NCI-H1436 treated with DMSO at 0.1 percent for 48 hours (cell line): ENCODE data around the gene HMGCLL1.

Experiments
- DNase-seq: peaks from one replicate; lab custom pipeline; 2025; lab: John Stamatoyannopoulos, UW

Gene HMGCLL1

DNA sequence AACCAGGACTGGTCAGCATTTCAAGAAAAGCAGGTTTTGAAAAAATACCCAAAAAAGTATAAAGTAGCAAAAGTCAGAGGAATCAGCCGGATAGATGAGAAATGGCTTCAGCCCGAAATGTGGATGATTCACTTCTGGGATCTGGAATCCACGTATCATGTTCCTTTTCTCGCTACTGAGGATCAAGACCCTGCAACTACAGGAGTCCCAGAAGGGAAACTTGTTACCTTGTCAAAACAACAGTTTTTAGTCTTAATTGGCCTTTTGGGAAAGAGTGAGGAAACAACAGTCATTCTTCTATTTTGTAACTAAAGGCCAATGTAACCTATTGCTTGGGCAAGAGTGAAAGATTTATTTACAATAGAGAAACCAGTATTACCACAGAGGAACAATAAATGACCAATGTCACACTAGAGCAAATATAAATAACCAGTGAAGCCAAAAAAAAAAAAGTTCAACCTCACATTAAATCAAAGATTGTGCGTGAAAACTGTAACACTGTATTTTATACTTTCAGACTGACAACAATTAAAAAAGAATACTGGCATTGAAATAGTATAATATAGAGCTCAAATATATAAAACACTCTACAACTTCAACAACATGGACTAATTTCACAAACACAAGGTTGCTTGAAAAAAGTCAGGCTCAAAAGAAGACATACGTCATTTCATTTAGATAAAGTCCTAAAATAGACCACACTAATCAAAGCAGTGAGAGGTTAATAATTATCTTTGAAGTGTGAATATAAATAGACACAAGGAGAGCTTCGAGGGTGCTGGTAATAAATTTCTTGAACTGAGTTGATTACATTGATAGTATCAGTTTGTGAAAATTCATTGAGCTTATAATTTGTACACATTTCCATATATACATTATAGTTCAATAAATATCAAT, 135.5 kb downstream of the HMGCLL1 start:
- DNase-seq: no peak

DNA sequence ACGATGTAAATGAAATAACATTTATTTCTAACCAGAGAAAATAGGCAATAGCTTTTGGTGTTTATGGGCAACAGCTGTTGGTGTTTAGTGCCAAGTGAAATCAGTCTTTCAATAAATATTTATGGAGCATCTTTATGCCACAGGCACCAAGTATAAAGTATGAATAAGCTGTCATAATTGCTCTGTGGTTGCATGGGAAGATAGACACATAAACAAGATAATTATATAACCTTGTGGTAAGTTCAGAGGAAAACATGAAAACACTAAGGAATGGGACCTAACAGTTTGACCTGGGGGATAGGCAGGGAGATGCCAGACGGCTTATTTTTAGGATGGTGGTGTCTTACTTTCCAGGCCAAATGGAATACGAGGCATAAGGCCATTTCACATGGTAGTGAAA, 140.8 kb downstream of the HMGCLL1 start:
- DNase-seq: no peak

DNA sequence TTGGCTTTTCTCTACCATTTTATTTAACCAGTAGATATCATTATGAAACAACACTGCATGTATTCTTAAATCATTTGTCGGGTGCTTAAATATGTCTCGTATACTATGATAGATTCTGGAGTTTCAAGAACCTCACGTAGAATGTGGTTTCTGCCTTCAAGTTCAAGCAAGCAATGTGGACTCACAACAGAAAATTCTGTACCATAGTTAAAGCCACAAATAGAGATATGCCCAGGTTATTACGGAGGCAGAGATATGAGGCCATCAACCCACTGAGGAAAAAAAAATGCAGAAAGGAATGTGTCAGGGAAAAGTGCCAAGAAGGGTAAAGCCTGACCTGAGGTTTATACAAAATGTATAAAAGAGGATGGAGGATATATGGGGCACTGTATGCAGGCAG, 141.9 kb downstream of the HMGCLL1 start:
- DNase-seq: no peak

DNA sequence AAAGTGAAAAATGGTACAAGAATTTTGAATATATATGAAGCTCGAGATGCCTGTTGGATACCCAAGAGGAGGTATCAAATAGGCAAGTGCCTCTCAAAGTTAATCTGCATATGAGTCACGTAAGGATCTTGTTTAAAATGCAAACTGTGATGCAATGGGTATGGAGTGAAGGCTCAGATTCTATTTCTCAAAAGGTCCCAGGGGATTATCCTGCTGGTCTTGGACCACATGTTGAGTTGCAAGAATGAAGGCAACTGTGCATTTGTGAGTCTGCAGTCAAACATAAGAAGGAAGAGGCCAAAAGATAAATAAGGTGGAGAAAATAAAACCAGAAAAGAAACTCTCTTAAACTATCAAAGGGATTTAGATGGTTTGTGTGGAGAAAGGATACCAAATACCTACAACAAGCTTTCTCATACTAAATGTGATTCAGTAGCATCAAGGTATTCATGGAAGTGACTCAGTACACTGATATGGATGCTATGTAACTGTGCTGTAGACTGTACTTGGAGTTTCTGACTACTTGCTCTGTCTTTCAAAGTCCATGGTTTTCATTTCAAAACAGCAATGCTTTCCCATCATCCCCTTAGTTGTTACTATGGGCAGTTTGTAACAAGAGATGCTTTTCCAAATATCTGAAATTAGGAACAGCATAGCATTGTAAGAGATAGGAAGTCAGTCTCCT, 145.4 kb downstream of the HMGCLL1 start:
- DNase-seq: no peak

DNA sequence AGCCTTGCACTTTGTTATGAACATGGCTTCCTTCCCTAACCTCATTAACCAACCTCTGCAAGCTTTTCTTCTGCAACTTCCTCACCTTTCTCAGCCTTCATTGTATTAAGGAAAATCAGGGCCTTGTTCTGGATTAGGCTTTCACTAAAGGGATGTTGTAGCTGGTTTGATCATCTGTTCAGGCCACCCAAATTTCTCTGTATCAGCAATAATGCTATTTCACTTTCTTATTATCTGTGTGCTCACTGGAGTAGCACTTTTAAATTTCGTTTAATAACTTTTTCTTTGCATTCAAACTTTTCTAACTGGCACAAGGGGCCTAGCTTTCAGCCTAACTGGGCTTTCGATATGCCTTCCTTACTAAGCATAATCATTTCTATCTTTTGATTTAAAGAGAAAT, 155.1 kb downstream of the HMGCLL1 start:
- no peak for DNase-seq

DNA sequence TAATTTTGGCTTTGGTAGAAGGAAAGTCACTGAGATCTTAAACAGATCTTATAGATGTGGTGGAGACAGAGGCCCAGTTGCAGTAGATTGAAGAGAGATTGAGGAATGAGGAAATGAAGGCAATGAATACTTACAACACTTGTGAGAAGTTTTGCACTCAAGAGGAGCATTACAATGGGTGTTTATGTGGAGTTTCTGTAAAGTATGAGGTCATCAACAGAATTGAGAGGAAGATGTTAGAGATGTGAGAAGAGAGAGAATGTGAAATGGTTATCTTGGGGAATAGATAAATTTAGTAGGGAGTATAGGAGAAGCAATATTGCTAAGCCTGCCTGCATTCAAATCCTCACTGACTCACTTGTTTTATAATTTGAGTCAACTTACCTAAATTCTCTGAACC, 168.3 kb downstream of the HMGCLL1 start:
- DNase-seq: no peak

DNA sequence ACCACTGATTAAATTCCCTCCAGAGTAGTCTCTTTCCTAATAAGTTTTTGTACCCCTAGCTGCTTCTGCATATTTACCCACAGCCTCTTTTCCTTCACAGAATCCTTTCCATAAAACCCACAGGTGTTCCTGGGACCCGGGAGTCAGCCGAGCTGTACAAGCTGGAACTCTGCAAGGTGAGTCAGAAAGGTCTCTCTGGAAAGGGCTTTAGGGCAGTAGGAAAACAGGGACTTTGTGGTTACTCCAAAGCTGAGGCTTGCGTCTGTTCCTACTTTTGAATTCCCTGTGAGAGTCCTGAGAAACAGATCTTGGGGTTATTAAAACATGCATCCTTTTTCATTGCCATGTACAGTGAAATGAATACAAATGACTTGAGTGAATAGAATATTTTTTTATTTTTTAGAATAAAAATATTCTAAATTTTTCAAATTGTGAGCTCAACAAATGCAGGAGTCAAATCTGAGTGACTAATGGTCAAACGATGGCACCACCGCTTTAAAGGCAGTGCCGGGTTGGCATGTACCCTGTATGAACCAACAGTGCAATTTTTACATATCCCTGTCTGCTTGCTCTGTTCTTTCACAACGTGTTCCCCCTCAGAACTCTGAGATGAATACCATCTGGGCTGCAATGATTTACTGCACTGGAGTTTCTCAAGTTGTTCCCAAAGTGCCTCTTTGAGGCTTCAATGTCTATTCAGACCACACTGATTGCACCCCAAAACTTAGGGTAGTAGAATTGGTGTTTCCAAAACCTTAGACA, 173.3 kb downstream of the HMGCLL1 start:
- no peak for DNase-seq

DNA sequence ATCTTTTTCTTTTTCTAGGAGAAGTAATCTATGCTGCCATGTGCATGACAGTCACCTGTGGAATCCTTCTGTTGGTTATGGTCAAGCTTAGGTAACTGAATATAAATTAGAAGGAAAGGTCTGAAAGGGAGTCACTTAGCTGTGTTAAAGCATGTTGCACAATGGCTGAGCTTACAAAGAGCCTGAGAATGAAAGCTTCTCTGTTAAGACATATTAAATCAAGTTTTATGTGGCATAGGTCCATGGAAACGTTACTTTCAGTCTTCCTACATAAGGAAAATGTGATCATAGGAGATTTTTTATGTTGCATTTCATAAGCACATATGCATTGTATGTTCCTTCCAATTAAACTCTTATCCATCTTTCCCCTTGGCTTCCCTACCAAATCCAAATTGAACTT, 179.6 kb downstream of the HMGCLL1 start:
- no peak for DNase-seq

DNA sequence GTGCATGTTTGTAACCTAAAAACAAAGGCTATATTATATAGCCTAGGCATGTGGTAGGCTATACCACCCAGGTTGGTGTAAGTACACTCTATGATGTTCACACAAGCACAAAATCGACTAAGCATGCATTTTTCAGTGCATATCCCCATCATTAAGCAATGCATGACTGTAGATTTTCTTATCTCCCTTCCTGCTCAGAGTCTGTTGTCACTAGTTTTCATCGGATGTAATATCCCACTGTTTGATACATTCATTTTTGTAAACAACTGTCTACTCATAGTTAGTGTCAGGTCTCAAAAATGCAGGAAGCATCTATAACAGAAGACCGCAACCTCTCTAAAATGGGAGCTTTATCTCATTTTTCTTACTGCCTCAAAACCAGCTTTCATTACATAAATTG, 181.0 kb downstream of the HMGCLL1 start:
- no peak for DNase-seq

DNA sequence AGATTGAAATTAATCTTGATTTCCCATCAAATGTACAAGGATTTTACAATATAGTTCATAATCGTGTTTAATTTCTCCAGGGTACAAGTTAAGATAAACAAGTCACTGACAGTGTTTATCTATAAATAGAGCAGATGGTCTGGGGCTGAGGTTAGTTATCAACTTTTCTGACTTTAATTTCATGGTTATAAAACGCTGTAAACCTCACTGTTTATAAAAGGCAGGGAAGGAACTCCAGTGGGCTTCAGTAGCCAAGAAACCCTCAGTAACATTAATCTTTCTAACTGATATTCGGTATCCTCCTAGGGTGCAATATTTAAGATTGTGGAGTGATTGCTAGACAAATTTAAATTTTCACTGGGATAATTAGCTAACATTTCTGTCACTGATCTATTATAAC, 183.1 kb downstream of the HMGCLL1 start:
- no peak for DNase-seq

DNA sequence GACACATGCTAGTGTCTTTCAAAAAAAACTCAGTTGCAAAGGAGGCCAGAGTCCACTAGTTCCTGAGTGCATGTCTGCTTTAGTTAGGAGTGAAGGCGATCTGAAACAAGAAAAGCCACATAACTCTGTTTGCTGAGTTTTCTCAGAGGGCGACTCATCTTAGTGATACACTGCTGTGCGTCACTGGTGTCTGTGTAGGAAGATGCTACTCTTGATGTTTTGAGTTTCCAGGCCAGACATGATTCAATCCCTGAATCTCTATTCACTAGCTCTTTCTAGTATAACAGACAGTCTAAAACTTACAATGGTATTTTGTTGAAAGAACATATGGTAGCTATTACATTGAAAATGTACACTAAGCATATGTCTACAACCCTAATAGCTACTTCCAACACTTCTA, 190.8 kb downstream of the HMGCLL1 start:
- no peak for DNase-seq
